GM23248 (cell line): ENCODE measurements around the gene AP2A2.

Experiments used
- EZH2 ChIP-seq: fragments of 200-600 bp; sonication (generic); IDR thresholded peaks from 2 replicates; pipeline ENCODE4 v1.6.1; 2018; ENCODE audit warnings: antibody characterized with exemption, mild to moderate bottlenecking; ENCODE audit not compliant: insufficient read depth, poor library complexity, severe bottlenecking
- EZH2phosphoT487 ChIP-seq: fragments of 200-600 bp; sonication (generic); IDR thresholded peaks from 2 replicates; pipeline ENCODE4 v1.6.1; 2018; ENCODE audit warnings: antibody characterized with exemption, moderate library complexity, mild to moderate bottlenecking, low read depth; ENCODE audit not compliant: insufficient read depth

- TF ChIP-seq EZH2phosphoT487 = no peak
- TF ChIP-seq EZH2 = no peak
Observed at GRCh38 chr11:889257-889656, 36.4 kb upstream of the AP2A2 start.
